GM23338 (cell line): ENCODE measurements around the gene WDR13. TPM values are rescaled to one million over a fixed set of nuclear protein-coding genes. Genes with fewer than 3 reads are reported as not detected.

Experiments
- ATAC-seq: fragments of 200-7000 bp; cut with Tn5 transposase; 3 replicates; pipeline ENCODE4 v1.9.1; 2020
- DNase-seq: peaks from one replicate; pipeline ENCODE4 v3.0.0-alpha.2; 2015; ENCODE audit warnings: low spot score
- H2AFZ ChIP-seq: fragments of 200-600 bp; sonication (generic); 2 replicates; pipeline ENCODE4 v1.8.0; 2016; ENCODE audit warnings: antibody characterized with exemption, mild to moderate bottlenecking, moderate library complexity
- H3F3A ChIP-seq: fragments of 200-600 bp; sonication (generic); replicated peaks from 2 replicates; pipeline ENCODE4 v1.8.0; 2017; ENCODE audit warnings: antibody characterized with exemption, mixed run types, low read depth
- H3K27ac ChIP-seq: fragments of 200-600 bp; sonication (generic); 2 replicates; pipeline ENCODE4 v1.6.1; 2016; ENCODE audit warnings: low read depth
- H3K27me3 ChIP-seq: fragments of 200-600 bp; sonication (generic); 2 replicates; pipeline ENCODE4 v1.8.0; 2016; ENCODE audit warnings: mild to moderate bottlenecking, mixed run types, moderate library complexity; ENCODE audit not compliant: insufficient read depth
- H3K36me3 ChIP-seq: fragments of 200-600 bp; sonication (generic); 2 replicates; pipeline ENCODE4 v1.8.0; 2016; ENCODE audit warnings: mild to moderate bottlenecking; ENCODE audit not compliant: insufficient read depth
- H3K4me1 ChIP-seq: fragments of 200-600 bp; sonication (generic); 2 replicates; pipeline ENCODE4 v1.8.0; 2016; ENCODE audit warnings: mild to moderate bottlenecking, moderate library complexity; ENCODE audit not compliant: insufficient read depth
- H3K4me2 ChIP-seq: fragments of 200-600 bp; sonication (generic); 2 replicates; pipeline ENCODE4 v1.7.1; 2017; ENCODE audit warnings: mixed run types
- H3K4me3 ChIP-seq: fragments of 200-600 bp; sonication (generic); 2 replicates; pipeline ENCODE4 v1.6.1; 2016; ENCODE audit warnings: mixed run types
- H3K79me2 ChIP-seq: fragments of 200-600 bp; sonication (generic); replicated peaks from 2 replicates; pipeline ENCODE4 v1.8.0; 2017; ENCODE audit warnings: mild to moderate bottlenecking; ENCODE audit not compliant: insufficient read depth
- H3K9me2 ChIP-seq: fragments of 200-600 bp; sonication (generic); 2 replicates; pipeline ENCODE4 v1.8.0; 2017; ENCODE audit not compliant: insufficient read depth
- H4K20me1 ChIP-seq: fragments of 200-600 bp; sonication (generic); replicated peaks from 2 replicates; pipeline ENCODE4 v1.8.0; 2017; ENCODE audit warnings: mild to moderate bottlenecking; ENCODE audit not compliant: insufficient read depth
- H3K27ac Mint-ChIP-seq: 2 replicates; pipeline ENCODE4 v1.8.0; 2020; ENCODE audit warnings: inconsistent platforms, mild to moderate bottlenecking, moderate library complexity, mixed read lengths
- H3K27me3 Mint-ChIP-seq: 3 replicates; pipeline ENCODE4 v1.8.0; 2022; ENCODE audit warnings: low read depth, mild to moderate bottlenecking, moderate library complexity, mixed read lengths, inconsistent platforms; ENCODE audit not compliant: insufficient read depth, poor library complexity
- H3K36me3 Mint-ChIP-seq: 3 replicates; pipeline ENCODE4 v1.8.0; 2021; ENCODE audit warnings: low read depth, mild to moderate bottlenecking, inconsistent platforms, moderate library complexity, mixed read lengths
- H3K4me1 Mint-ChIP-seq: 3 replicates; pipeline ENCODE4 v1.8.0; 2020; ENCODE audit warnings: mild to moderate bottlenecking, inconsistent platforms, mixed read lengths
- H3K4me3 Mint-ChIP-seq: 3 replicates; pipeline ENCODE4 v1.8.0; 2021; ENCODE audit warnings: moderate library complexity, mild to moderate bottlenecking, inconsistent platforms, mixed read lengths
- H3K9me3 Mint-ChIP-seq: 3 replicates; pipeline ENCODE4 v1.8.0; 2020; ENCODE audit warnings: moderate library complexity, mild to moderate bottlenecking, inconsistent platforms, mixed read lengths
- CREB1 ChIP-seq: fragments of 250-450 bp; sonication (Bioruptor Pico); IDR thresholded peaks from 2 replicates; pipeline ENCODE4 v1.5.0; 2020; ENCODE audit warnings: low read depth, mild to moderate bottlenecking, moderate library complexity
- CTCF ChIP-seq, 2 experiments: fragments of 200-600 bp in 1 of 2; sonication (generic) in 1 of 2; conservative IDR thresholded peaks; 2 replicates each; pipeline versions ENCODE4 v1.5.1 to v1.6.1; 2016 to 2017; ENCODE audit warnings: antibody characterized with exemption in 2 of 2, low read depth in 2 of 2, mild to moderate bottlenecking in 2 of 2, moderate library complexity in 1 of 2
- ETS1 ChIP-seq: IDR thresholded peaks from 2 replicates; pipeline ENCODE4 v1.6.1; 2016; ENCODE audit warnings: antibody characterized with exemption
- EZH2 ChIP-seq: fragments of 200-600 bp; sonication (generic); IDR thresholded peaks from one replicate; pipeline ENCODE4 v1.8.0; 2017; ENCODE audit warnings: antibody characterized with exemption, mild to moderate bottlenecking, low read depth; ENCODE audit not compliant: unreplicated experiment
- EZH2phosphoT487 ChIP-seq: fragments of 200-600 bp; sonication (generic); IDR thresholded peaks from one replicate; pipeline ENCODE4 v1.8.1; 2018; ENCODE audit warnings: antibody characterized with exemption; ENCODE audit not compliant: unreplicated experiment
- JUNB ChIP-seq: IDR thresholded peaks from one replicate; pipeline ENCODE4 v1.6.1; 2016; ENCODE audit warnings: antibody characterized with exemption; ENCODE audit not compliant: unreplicated experiment
- NANOG ChIP-seq: IDR thresholded peaks from 2 replicates; pipeline ENCODE4 v1.6.1; 2016; ENCODE audit warnings: antibody characterized with exemption, borderline replicate concordance
- POLR2AphosphoS5 ChIP-seq: IDR thresholded peaks from 2 replicates; pipeline ENCODE4 v1.6.1; 2016; ENCODE audit warnings: antibody characterized with exemption, low read depth
- STAT1 ChIP-seq: IDR thresholded peaks from one replicate; pipeline ENCODE4 v1.6.1; 2016; ENCODE audit warnings: antibody characterized with exemption; ENCODE audit not compliant: unreplicated experiment
- ZNF114 ChIP-seq: fragments of 250-450 bp; sonication (Bioruptor Pico); IDR thresholded peaks from 2 replicates; pipeline ENCODE4 v1.5.0; 2020; ENCODE audit warnings: mild to moderate bottlenecking, moderate library complexity
- ZNF331 ChIP-seq: fragments of 250-450 bp; sonication (Bioruptor Pico); IDR thresholded peaks from 2 replicates; pipeline ENCODE4 v1.5.0; 2020; ENCODE audit warnings: low read depth, mild to moderate bottlenecking, moderate library complexity
- polyA plus RNA-seq: library from polyadenylated mRNA; unstranded; fragments of >200 nt; fragmentation: Nextera tagmentation; extraction: Ambion mirVana; gene quantifications from 2 replicates; pipeline ENCODE4 v1.2.1, GENCODE V29; 2016
- total RNA-seq: library from RNA; depleted of rRNA; stranded (reverse); fragments of >200 nt; shearing (Covaris generic); gene quantifications from 2 replicates; pipeline ENCODE4 v1.2.3, GENCODE V29; 2014

WDR13 gene
- total and polyA plus RNA-seq, 2 experiments from 2014 or later = 24.2 to 24.9 TPM

GRCh38 chrX:48584698-48585097 is 12.6 kb upstream of the WDR13 start (continued):
- no peak for TF ChIP-seq ETS1
- TF ChIP-seq POLR2AphosphoS5 = no peak
- TF ChIP-seq NANOG = no peak
- TF ChIP-seq ZNF114 (CRISPR knock-in tag) = no peak
- TF ChIP-seq ZNF331 (CRISPR knock-in tag) = no peak
- no peak for TF ChIP-seq CREB1 (CRISPR knock-in tag)
- TF ChIP-seq CTCF (conservative IDR thresholded peaks at IDR 0.05; ENCODE audit: low read depth in 2 of 2) = no peak
- TF ChIP-seq EZH2phosphoT487 = no peak

GRCh38 chrX:48589482-48590162 is 7.7 kb upstream of the WDR13 start:
- Mint-ChIP-seq H3K27ac (no peak overlapping the region), H3K4me3 (no peak overlapping the region), H3K36me3 (no peaks in the 10 kb centered on the region), H3K9me3 (no peaks in the 10 kb centered on the region), H3K4me1 (no peaks in the 10 kb centered on the region), H3K27me3 (no peaks in the 10 kb centered on the region)
- H3K79me2 ChIP-seq = no peaks in the 10 kb centered on the region
- no peak overlapping the region for H3K4me2 ChIP-seq
- H3K27ac ChIP-seq = no peak overlapping the region
- H3F3A ChIP-seq = no peaks in the 10 kb centered on the region
- H2AFZ ChIP-seq = no peak overlapping the region
- H3K4me1 ChIP-seq = no peaks in the 10 kb centered on the region
- no peaks in the 10 kb centered on the region for H3K27me3 ChIP-seq
- DNase-seq (no peak), ATAC-seq (no peak)
- H4K20me1 ChIP-seq = no peaks in the 10 kb centered on the region
- no peak overlapping the region for H3K4me3 ChIP-seq
- H3K36me3 ChIP-seq = no peaks in the 10 kb centered on the region
- no peaks in the 10 kb centered on the region for H3K9me2 ChIP-seq
- no peak for TF ChIP-seq EZH2phosphoT487
- no peak for TF ChIP-seq NANOG
- no peak for TF ChIP-seq POLR2AphosphoS5
- TF ChIP-seq STAT1 = no peak
- TF ChIP-seq ZNF114 (CRISPR knock-in tag) = no peak
- TF ChIP-seq ZNF331 (CRISPR knock-in tag) = no peak
- no peak for TF ChIP-seq ETS1
- no peak for TF ChIP-seq JUNB
- TF ChIP-seq CTCF (conservative IDR thresholded peaks at IDR 0.05; ENCODE audit: low read depth in 2 of 2) = no peak
- no peak for TF ChIP-seq EZH2
